ENCODE results near the gene OBSL1. TPM values are rescaled to one million over a fixed set of nuclear protein-coding genes. Genes with fewer than 3 reads are reported as not detected.
A peak's percentile ranks its signal among the peaks of the same experiment; 100 is the strongest.

Gene OBSL1
- total RNA-seq, 1 experiment from 2014 or later = 30.7 TPM

- no peak for DNase-seq (ENCODE audit: low read depth, low spot score)
- in situ Hi-C loops (cut with HindIII; ENCODE audit: low pct_unique_long_range_greater_than_20kb, low sequenced_read_pairs) = no loop called here
Measured at GRCh38 chr2:219527472-219527871, 43.9 kb downstream of the OBSL1 start.

- in situ Hi-C loops (cut with HindIII; ENCODE audit: low pct_unique_long_range_greater_than_20kb, low sequenced_read_pairs) = no loop called here
- DNase-seq (ENCODE audit: low read depth, low spot score) = no peak
Measured at GRCh38 chr2:219527076-219527394, 44.3 kb downstream of the OBSL1 start.

GRCh38 chr2:219526320-219527075 is 44.8 kb downstream of the OBSL1 start:
- in situ Hi-C loops (cut with HindIII; ENCODE audit: low pct_unique_long_range_greater_than_20kb, low sequenced_read_pairs) = no loop called here
- DNase-seq (ENCODE audit: low read depth, low spot score) = no peak

GRCh38 chr2:219525533-219526232 is 45.7 kb downstream of the OBSL1 start:
- no peak for DNase-seq (ENCODE audit: low read depth, low spot score)
- in situ Hi-C loops (cut with HindIII; ENCODE audit: low pct_unique_long_range_greater_than_20kb, low sequenced_read_pairs) = no loop called here

- no peak for DNase-seq (ENCODE audit: low read depth, low spot score)
- in situ Hi-C loops (cut with HindIII; ENCODE audit: low pct_unique_long_range_greater_than_20kb, low sequenced_read_pairs) = no loop called here
Measured at GRCh38 chr2:219524817-219525216, 46.5 kb downstream of the OBSL1 start.

GRCh38 chr2:219523031-219523671 is 48.2 kb downstream of the OBSL1 start:
- in situ Hi-C loops (cut with HindIII; ENCODE audit: low pct_unique_long_range_greater_than_20kb, low sequenced_read_pairs) = no loop called here
- DNase-seq (ENCODE audit: low read depth, low spot score) = no peak

- no peak for DNase-seq (ENCODE audit: low read depth, low spot score)
- in situ Hi-C loops (cut with HindIII; ENCODE audit: low pct_unique_long_range_greater_than_20kb, low sequenced_read_pairs) = no loop called here
Measured at GRCh38 chr2:219522111-219523030, 49.0 kb downstream of the OBSL1 start.

- in situ Hi-C loops (cut with HindIII; ENCODE audit: low pct_unique_long_range_greater_than_20kb, low sequenced_read_pairs) = no loop called here
- peak; percentile 78 for DNase-seq (ENCODE audit: low read depth, low spot score)
Measured at GRCh38 chr2:219521066-219521880, 50.1 kb downstream of the OBSL1 start.

- no peak for DNase-seq (ENCODE audit: low read depth, low spot score)
- in situ Hi-C loops (cut with HindIII; ENCODE audit: low pct_unique_long_range_greater_than_20kb, low sequenced_read_pairs) = no loop called here
Measured at GRCh38 chr2:219520079-219520478, 51.3 kb downstream of the OBSL1 start.

GRCh38 chr2:219519526-219519916 is 51.8 kb downstream of the OBSL1 start:
- in situ Hi-C loops (cut with HindIII; ENCODE audit: low pct_unique_long_range_greater_than_20kb, low sequenced_read_pairs) = no loop called here
- DNase-seq (ENCODE audit: low read depth, low spot score) = no peak

GRCh38 chr2:219517954-219518778 is 53.2 kb downstream of the OBSL1 start:
- DNase-seq (ENCODE audit: low read depth, low spot score) = no peak
- in situ Hi-C loops (cut with HindIII; ENCODE audit: low pct_unique_long_range_greater_than_20kb, low sequenced_read_pairs) = no loop called here

- in situ Hi-C loops (cut with HindIII; ENCODE audit: low pct_unique_long_range_greater_than_20kb, low sequenced_read_pairs) = no loop called here
- peak; percentile 20 for DNase-seq (ENCODE audit: low read depth, low spot score)
Measured at GRCh38 chr2:219516888-219517287, 54.5 kb downstream of the OBSL1 start.

- DNase-seq (ENCODE audit: low read depth, low spot score) = no peak
- in situ Hi-C loops (cut with HindIII; ENCODE audit: low pct_unique_long_range_greater_than_20kb, low sequenced_read_pairs) = no loop called here
Measured at GRCh38 chr2:219515874-219516629, 55.3 kb downstream of the OBSL1 start.

GRCh38 chr2:219514836-219515235 is 56.5 kb downstream of the OBSL1 start:
- no peak for DNase-seq (ENCODE audit: low read depth, low spot score)
- in situ Hi-C loops (cut with HindIII; ENCODE audit: low pct_unique_long_range_greater_than_20kb, low sequenced_read_pairs) = no loop called here

- in situ Hi-C loops (cut with HindIII; ENCODE audit: low pct_unique_long_range_greater_than_20kb, low sequenced_read_pairs) = no loop called here
- DNase-seq (ENCODE audit: low read depth, low spot score) = no peak
Measured at GRCh38 chr2:219514196-219514761, 57.1 kb downstream of the OBSL1 start, which contains the start of gene ASIC4. Gene ASIC4 (plus strand): TSS chr2:219514482. CDS start chr2:219514725, 243 bp downstream.

Data from SK-MEL-5 (cell line).